GM10847 (cell line): ENCODE measurements around the gene IKZF4.
A peak's percentile ranks its signal among the peaks of the same experiment; 100 is the strongest.

Experiments
- POLR2A ChIP-seq: IDR thresholded peaks from 2 replicates; pipeline ENCODE4 v1.6.1; 2011; ENCODE audit not compliant: insufficient read length; ENCODE audit errors: extremely low read depth

IKZF4 gene

GRCh38 chr12:55996715-55997534 is 23.9 kb upstream of the IKZF4 start, which contains the start of gene SUOX:
TSS of gene SUOX (plus strand) at chr12:55997276. CDS start at chr12:56002222, 4,946 bp downstream.
- peak; percentile 19 for TF ChIP-seq POLR2A

GRCh38 chr12:55997535-55997859 is 23.3 kb upstream of the IKZF4 start:
- no peak for TF ChIP-seq POLR2A

GRCh38 chr12:56001487-56002100 is 19.2 kb upstream of the IKZF4 start:
- TF ChIP-seq POLR2A, result no peak

- TF ChIP-seq POLR2A, result no peak
These were observed 16.6 kb upstream of the IKZF4 start for GRCh38 chr12:56004211-56004610.

DNA sequence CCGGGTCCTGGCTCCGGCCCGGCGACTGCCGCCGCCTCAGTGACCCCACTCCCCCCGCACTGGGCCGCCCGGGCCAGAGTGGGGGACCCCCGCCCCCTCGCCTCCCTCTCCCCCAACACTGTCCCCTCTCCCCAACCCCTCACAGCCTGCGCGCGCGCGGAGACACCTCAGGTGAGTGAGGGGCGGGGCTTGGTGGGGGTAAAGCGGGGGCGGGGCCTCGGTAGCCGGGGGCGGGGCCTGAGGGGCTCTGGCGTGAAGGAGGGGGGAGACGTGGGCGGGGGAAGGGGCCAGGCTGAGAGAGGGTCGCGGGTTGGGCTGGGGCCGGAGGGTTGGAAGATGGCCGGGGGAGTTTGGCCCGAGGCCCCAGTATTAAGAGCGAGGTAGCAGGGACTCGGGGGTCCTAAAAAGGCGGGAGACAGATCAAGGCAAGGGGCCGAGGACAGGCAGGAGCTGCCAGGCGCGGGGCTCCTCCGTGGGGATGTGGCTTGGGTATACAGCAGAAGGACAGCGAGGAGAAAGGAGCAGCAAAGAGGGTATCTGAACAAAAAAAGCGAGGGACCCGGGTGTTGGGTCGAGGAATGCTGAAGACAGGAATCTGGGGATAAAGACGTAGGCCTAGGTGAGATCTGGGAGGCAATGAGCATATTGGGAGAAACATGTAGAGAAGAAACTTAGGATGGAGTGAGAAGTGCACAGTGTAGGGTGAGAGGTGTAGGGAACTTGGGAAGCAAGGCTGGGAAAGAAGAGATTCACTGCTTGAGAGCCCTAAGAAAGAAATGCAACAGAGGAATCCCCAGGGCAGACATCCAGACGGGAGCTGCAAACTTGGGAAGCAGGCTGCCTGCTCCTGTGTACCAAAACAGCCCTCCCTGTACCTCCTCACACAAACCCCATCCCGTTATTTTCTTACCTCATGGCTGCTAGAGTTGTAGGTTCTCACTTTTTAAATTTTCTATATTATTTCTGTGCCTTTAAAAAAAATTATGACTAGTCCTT is 13.0 kb upstream of the IKZF4 start:
- TF ChIP-seq POLR2A, result no peak

- TF ChIP-seq POLR2A, result no peak
These were observed 10.7 kb upstream of the IKZF4 start for GRCh38 chr12:56010111-56010570.

GRCh38 chr12:56011509-56012090 is 9.2 kb upstream of the IKZF4 start:
- TF ChIP-seq POLR2A, result no peak

DNA sequence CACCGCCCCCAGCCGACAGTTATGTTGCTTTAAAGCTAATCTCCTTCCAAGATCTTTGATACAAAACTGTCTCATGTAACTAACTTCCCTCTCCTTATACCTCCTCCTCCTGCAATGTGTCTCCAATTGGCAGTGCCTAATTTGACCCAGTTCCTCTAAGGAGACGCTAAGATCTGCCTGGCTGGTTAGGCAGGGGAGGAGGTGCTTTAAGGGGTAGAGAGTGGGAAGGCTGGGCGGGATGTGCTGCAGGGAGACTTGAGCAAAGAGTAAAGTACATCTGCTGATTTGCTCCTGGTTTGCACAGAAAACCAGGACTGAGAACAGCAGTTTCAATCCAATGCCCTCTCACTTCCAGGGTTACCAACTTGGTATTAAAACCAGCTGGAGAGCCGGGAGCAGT is 7.4 kb upstream of the IKZF4 start:
- no peak for TF ChIP-seq POLR2A

GRCh38 chr12:56014205-56014604 is 6.6 kb upstream of the IKZF4 start:
- TF ChIP-seq POLR2A, result no peak

- TF ChIP-seq POLR2A, result no peak
These were observed 3.7 kb upstream of the IKZF4 start for GRCh38 chr12:56017181-56017580.

GRCh38 chr12:56018356-56018755 is 2.5 kb upstream of the IKZF4 start:
- TF ChIP-seq POLR2A, result no peak

DNA sequence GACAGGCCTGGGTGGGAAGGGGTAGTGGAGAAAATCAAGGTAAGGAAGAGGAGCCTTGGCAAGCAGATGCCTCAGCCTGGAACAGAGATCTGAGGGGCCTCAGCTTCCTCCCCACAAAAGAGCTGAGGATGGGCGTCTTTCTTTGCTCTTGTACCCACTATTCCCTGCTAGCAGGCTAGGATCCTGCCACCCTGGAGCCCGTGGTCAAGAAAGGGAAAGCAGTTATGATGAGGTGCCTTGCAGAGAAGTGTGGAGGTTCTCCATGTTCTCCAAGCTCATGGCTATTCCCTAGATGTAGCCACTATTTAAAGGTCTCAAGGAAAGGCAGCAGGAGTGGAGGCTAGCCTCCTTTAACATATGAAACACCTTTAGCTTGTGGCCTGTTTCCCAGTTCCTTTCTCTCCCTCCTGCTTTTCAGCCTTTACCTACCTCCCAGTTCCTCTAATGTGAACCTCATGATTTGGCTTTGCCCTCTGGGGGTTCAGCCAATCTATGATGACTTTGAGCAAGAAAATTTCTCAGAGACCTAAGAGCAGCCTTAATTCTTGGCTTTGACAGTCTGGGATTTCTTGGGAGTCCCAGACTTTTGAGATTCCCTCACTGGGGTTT is 1.1 kb downstream of the IKZF4 start:
- TF ChIP-seq POLR2A, result no peak

- TF ChIP-seq POLR2A, result no peak
These were observed 7.8 kb downstream of the IKZF4 start for GRCh38 chr12:56028511-56029165.

DNA sequence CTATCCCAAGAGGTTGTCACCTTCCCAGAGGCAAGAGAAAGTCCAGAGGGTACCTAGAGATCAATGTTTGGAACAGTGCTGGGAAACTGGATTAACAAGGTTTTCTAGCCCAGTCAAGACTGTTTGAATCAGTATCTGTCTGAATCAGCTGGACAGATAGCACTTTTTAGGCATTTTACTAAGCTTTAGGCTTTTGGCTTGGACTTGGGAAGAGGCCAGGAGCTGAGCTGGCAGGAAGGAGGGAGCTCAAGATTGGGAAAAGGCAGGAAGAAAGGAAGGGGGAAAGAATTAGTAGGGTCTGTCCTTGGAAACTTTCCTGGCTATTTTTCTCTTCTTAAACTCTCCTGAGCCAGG is 8.3 kb downstream of the IKZF4 start:
- no peak for TF ChIP-seq POLR2A
